Measurements from ENCODE around the gene HDAC9. TPM values are rescaled to one million over a fixed set of nuclear protein-coding genes. Genes with fewer than 3 reads are reported as not detected.

The HDAC9 gene
- total RNA-seq, 1 experiment from 2014 or later, result 7.7 TPM

- Histone ChIP-seq H3K27me3 (ENCODE audit: insufficient read depth, low read length) (no peaks in the 10 kb centered on the region; the same call in 1 of the 2 replicates), H4K91ac (ENCODE audit: insufficient read length, low read depth, low read length) (no peak overlapping the region), H3T11ph (ENCODE audit: low read length) (no peak overlapping the region), H2BK120ac (ENCODE audit: low read depth, low read length, poor library complexity, severe bottlenecking) (no peak overlapping the region), H2BK12ac (ENCODE audit: insufficient read length, low read depth, low read length) (no peak overlapping the region), H4K5ac (ENCODE audit: insufficient read length, low read depth, low read length) (no peak overlapping the region), H3K4me2 (ENCODE audit: insufficient read depth, insufficient read length, low read length) (no peak overlapping the region), H4K8ac (replicated peaks; ENCODE audit: insufficient read length, low read depth, low read length) (no peak overlapping the region), H3K18ac (ENCODE audit: insufficient read length, low read depth, low read length) (no peak overlapping the region), H3K27ac (ENCODE audit: insufficient read length, low read depth, low read length) (no peak overlapping the region), H3K4me1 (ENCODE audit: insufficient read depth, low read length) (no peaks in the 10 kb centered on the region), H3K9me3 (ENCODE audit: control insufficient read depth, low read depth, low read length) (no peaks in the 10 kb centered on the region), H3K23me2 (ENCODE audit: insufficient read length, low read depth, low read length, poor library complexity, severe bottlenecking) (no peaks in the 10 kb centered on the region), H2BK20ac (ENCODE audit: low read depth, low read length, poor library complexity, severe bottlenecking) (no peak overlapping the region), H3K79me2 (ENCODE audit: insufficient read depth, low read length) (no peaks in the 10 kb centered on the region), H2AFZ (ENCODE audit: low read length) (no peak overlapping the region), H3K56ac (ENCODE audit: insufficient read length, low read depth, low read length) (no peak overlapping the region), H4K20me1 (ENCODE audit: control insufficient read depth, insufficient read depth, insufficient read length) (no peaks in the 10 kb centered on the region), H3K4ac (ENCODE audit: low read depth, low read length) (no peak overlapping the region), H3K9ac (ENCODE audit: extremely low read depth, insufficient read length, low read length) (no peak overlapping the region), H3K79me1 (ENCODE audit: insufficient read depth, low read depth, low read length, poor library complexity, severe bottlenecking) (no peaks in the 10 kb centered on the region), H2BK5ac (ENCODE audit: insufficient read length, low read length) (no peak overlapping the region), H3K14ac (ENCODE audit: insufficient read depth, low read length) (no peak overlapping the region), H3K23ac (ENCODE audit: insufficient read length, low read depth, low read length) (no peak overlapping the region), H2AK5ac (ENCODE audit: insufficient read length, low read length) (no peak overlapping the region), H2BK15ac (ENCODE audit: low read depth, low read length) (no peak overlapping the region)
- H3K27me3 Mint-ChIP-seq (ENCODE audit: low read depth), result no peaks in the 10 kb centered on the region
- H3K9me3 Mint-ChIP-seq, result no peaks in the 10 kb centered on the region; a peak in 1 of 5 replicates
- TF ChIP-seq, protein P1, sequence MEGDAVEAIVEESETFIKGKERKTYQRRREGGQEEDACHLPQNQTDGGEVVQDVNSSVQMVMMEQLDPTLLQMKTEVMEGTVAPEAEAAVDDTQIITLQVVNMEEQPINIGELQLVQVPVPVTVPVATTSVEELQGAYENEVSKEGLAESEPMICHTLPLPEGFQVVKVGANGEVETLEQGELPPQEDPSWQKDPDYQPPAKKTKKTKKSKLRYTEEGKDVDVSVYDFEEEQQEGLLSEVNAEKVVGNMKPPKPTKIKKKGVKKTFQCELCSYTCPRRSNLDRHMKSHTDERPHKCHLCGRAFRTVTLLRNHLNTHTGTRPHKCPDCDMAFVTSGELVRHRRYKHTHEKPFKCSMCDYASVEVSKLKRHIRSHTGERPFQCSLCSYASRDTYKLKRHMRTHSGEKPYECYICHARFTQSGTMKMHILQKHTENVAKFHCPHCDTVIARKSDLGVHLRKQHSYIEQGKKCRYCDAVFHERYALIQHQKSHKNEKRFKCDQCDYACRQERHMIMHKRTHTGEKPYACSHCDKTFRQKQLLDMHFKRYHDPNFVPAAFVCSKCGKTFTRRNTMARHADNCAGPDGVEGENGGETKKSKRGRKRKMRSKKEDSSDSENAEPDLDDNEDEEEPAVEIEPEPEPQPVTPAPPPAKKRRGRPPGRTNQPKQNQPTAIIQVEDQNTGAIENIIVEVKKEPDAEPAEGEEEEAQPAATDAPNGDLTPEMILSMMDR (conservative IDR thresholded peaks at IDR 0.05), result no peak
- WGBS (ENCODE audit: extremely low coverage, insufficient read length, low lambda C conversion rate), result no CpG with 5 or more reads among the region's 1 CpG
- H3K36me3 Mint-ChIP-seq (ENCODE audit: insufficient read depth in 1 of 3, low read depth in 3 of 3), result no peaks in the 10 kb centered on the region
- H3K4me3 Mint-ChIP-seq, result no peak overlapping the region
- H3K27ac Mint-ChIP-seq, result no peak overlapping the region
- no peak for DNase-seq
- peaks cover 2 to 4% of the 10 kb centered on the region in 2 experiments; a peak in 2 of 4 replicates for H3K4me1 Mint-ChIP-seq
Measured at GRCh38 chr7:18481776-18482175, 13.8 kb upstream of the HDAC9 start.

All from H9 (cell line).